Loucy (cell line): Measurements from ENCODE around the gene RSPH9.
A peak's percentile ranks its signal among the peaks of the same experiment; 100 is the strongest.

ENCODE experiments used
- H2AFZ ChIP-seq: fragments of 200-600 bp; sonication (generic); 2 replicates; pipeline ENCODE4 v1.6.0; 2016; ENCODE audit warnings: antibody characterized with exemption, mild to moderate bottlenecking, low read length, moderate library complexity
- H3F3A ChIP-seq: fragments of 200-600 bp; 2 replicates; pipeline ENCODE4 v1.6.0; 2016; ENCODE audit warnings: antibody characterized with exemption, low read depth, mild to moderate bottlenecking
- H3K27me3 ChIP-seq: fragments of 200-600 bp; sonication (generic); 2 replicates; pipeline ENCODE4 v1.6.1; 2014; ENCODE audit warnings: low read length, mild to moderate bottlenecking; ENCODE audit not compliant: insufficient read depth, poor library complexity, severe bottlenecking
- H3K36me3 ChIP-seq: fragments of 200-600 bp; sonication (generic); 2 replicates; pipeline ENCODE4 v1.6.1; 2016; ENCODE audit warnings: low read length; ENCODE audit not compliant: insufficient read depth
- H3K4me1 ChIP-seq: fragments of 200-600 bp; sonication (generic); 2 replicates; pipeline ENCODE4 v1.5.1; 2014; ENCODE audit warnings: low read length, mild to moderate bottlenecking; ENCODE audit not compliant: insufficient read depth, poor library complexity, severe bottlenecking
- H3K4me2 ChIP-seq: fragments of 200-600 bp; sonication (generic); 2 replicates; pipeline ENCODE4 v1.6.0; 2014; ENCODE audit warnings: antibody characterized with exemption, low read length, low read depth, mild to moderate bottlenecking; ENCODE audit not compliant: poor library complexity, severe bottlenecking
- H3K4me3 ChIP-seq: fragments of 200-600 bp; sonication (generic); 2 replicates; pipeline ENCODE4 v1.5.1; 2014; ENCODE audit warnings: low read length, mild to moderate bottlenecking, mixed read lengths; ENCODE audit not compliant: poor library complexity, severe bottlenecking
- H3K79me2 ChIP-seq: fragments of 200-600 bp; sonication (generic); 2 replicates; pipeline ENCODE4 v1.6.1; 2014; ENCODE audit warnings: low read length; ENCODE audit not compliant: insufficient read depth
- H3K9ac ChIP-seq: fragments of 200-600 bp; sonication (generic); 2 replicates; pipeline ENCODE4 v1.6.0; 2014; ENCODE audit warnings: mild to moderate bottlenecking, low read depth, low read length, moderate library complexity; ENCODE audit not compliant: poor library complexity, severe bottlenecking
- H3K9me2 ChIP-seq: fragments of 200-600 bp; sonication (generic); replicated peaks from 2 replicates; pipeline ENCODE4 v1.6.1; 2016; ENCODE audit warnings: low read depth, low read length, mixed read lengths
- H3K9me3 ChIP-seq: fragments of 200-600 bp; sonication (generic); 2 replicates; pipeline ENCODE4 v1.6.1; 2014; ENCODE audit warnings: mild to moderate bottlenecking, antibody characterized with exemption, low read length, low read depth; ENCODE audit not compliant: insufficient read depth
- H4K20me1 ChIP-seq: fragments of 200-600 bp; sonication (generic); 2 replicates; pipeline ENCODE4 v1.6.0; 2014; ENCODE audit warnings: antibody characterized with exemption, low read length, mild to moderate bottlenecking; ENCODE audit not compliant: insufficient read depth, poor library complexity, severe bottlenecking
- CTCF ChIP-seq: fragments of 200-600 bp; sonication (generic); conservative IDR thresholded peaks from 2 replicates; pipeline ENCODE4 v1.5.1; 2014; ENCODE audit warnings: mild to moderate bottlenecking, antibody characterized with exemption, low read length
- EZH2phosphoT487 ChIP-seq: fragments of 200-600 bp; IDR thresholded peaks from 2 replicates; pipeline ENCODE4 v1.6.1; 2018; ENCODE audit warnings: antibody characterized with exemption, mild to moderate bottlenecking, moderate library complexity, borderline replicate concordance

RSPH9 gene

GRCh38 chr6:43606019-43606418 lies 38.8 kb upstream of the RSPH9 start:
- H3K9ac ChIP-seq = no peak overlapping the region
- no peak overlapping the region for H2AFZ ChIP-seq
- no peaks in the 10 kb centered on the region for H3K9me3 ChIP-seq
- no peak overlapping the region for H3K4me3 ChIP-seq
- peaks cover 72% of the 10 kb centered on the region for H3K36me3 ChIP-seq
- H4K20me1 ChIP-seq = no peaks in the 10 kb centered on the region
- H3F3A ChIP-seq = no peaks in the 10 kb centered on the region
- H3K27me3 ChIP-seq = no peaks in the 10 kb centered on the region
- H3K9me2 ChIP-seq = no peaks in the 10 kb centered on the region
- TF ChIP-seq CTCF = no peak
- no peak for TF ChIP-seq EZH2phosphoT487
- H3K4me1 ChIP-seq = no peaks in the 10 kb centered on the region
- H3K4me2 ChIP-seq = no peak overlapping the region
- no peaks in the 10 kb centered on the region for H3K79me2 ChIP-seq

GRCh38 chr6:43608310-43608763 lies 36.5 kb upstream of the RSPH9 start:
- Histone ChIP-seq H3K9ac (no peak overlapping the region), H3K27me3 (no peaks in the 10 kb centered on the region), H3K4me1 (no peaks in the 10 kb centered on the region), H3K4me3 (no peak overlapping the region), H3K9me3 (no peaks in the 10 kb centered on the region), H3K4me2 (no peak overlapping the region), H3F3A (no peaks in the 10 kb centered on the region), H3K79me2 (no peaks in the 10 kb centered on the region), H2AFZ (no peak overlapping the region), H3K36me3 (peaks cover 67% of the 10 kb centered on the region), H4K20me1 (no peaks in the 10 kb centered on the region), H3K9me2 (no peaks in the 10 kb centered on the region)
- no peak for TF ChIP-seq EZH2phosphoT487
- TF ChIP-seq CTCF = peak; percentile 92

- no peaks in the 10 kb centered on the region for H3K9me2 ChIP-seq
- H3K79me2 ChIP-seq = no peaks in the 10 kb centered on the region
- no peaks in the 10 kb centered on the region for H3K27me3 ChIP-seq
- no peaks in the 10 kb centered on the region for H3F3A ChIP-seq
- no peaks in the 10 kb centered on the region for H3K9me3 ChIP-seq
- H3K4me1 ChIP-seq = no peaks in the 10 kb centered on the region
- no peak overlapping the region for H3K4me2 ChIP-seq
- no peak overlapping the region for H3K9ac ChIP-seq
- H3K4me3 ChIP-seq = no peak overlapping the region
- peaks cover 67% of the 10 kb centered on the region for H3K36me3 ChIP-seq
- TF ChIP-seq EZH2phosphoT487 (no peak), CTCF (no peak)
- H4K20me1 ChIP-seq = no peaks in the 10 kb centered on the region
- H2AFZ ChIP-seq = no peak overlapping the region
These were observed 36.0 kb upstream of the RSPH9 start for GRCh38 chr6:43608807-43609206.
